HCT116 (cell line): Measurements from ENCODE around the gene RABGGTB. TPM values are rescaled to one million over a fixed set of nuclear protein-coding genes. Genes with fewer than 3 reads are reported as not detected.
"Not testable (repeated sequence)": the region's sequence is repeated elsewhere in the genome, so short reads cannot be mapped to it uniquely, and the experiment has no call there.

Source experiments
- ATAC-seq: fragments of 200-7000 bp; cut with Tn5 transposase; 2 replicates; pipeline ENCODE4 v1.9.1; 2020; ENCODE audit warnings: mild to moderate bottlenecking, moderate library complexity
- BruUV-seq: library from RNA; stranded (reverse); fragments of 400-500 nt; replicated peaks from 2 replicates; lab custom pipeline; 2021; lab: Mats Ljungman, UMichigan
- CTCF ChIA-PET: fragments of 300-600 bp; sonication (Branson Sonifier 250); formaldehyde crosslinking; loops from one replicate; lab custom pipeline; 2021; ENCODE audit warnings: antibody characterized with exemption; lab: Charles Lee
- POLR2A ChIA-PET: fragments of 300-600, 350-600 bp; sonication (Branson Sonifier 250); formaldehyde crosslinking; loops from one replicate; lab custom pipeline; 2021; ENCODE audit warnings: antibody characterized with exemption; lab: Charles Lee
- RAD21 ChIA-PET, 2 experiments: fragments of 300-600 bp; sonication (Branson Sonifier 250); formaldehyde crosslinking; loops; one replicate each; lab custom pipeline; 2023; ENCODE audit warnings: low total read pairs in 2 of 2; ENCODE audit not compliant: uncharacterized antibody in 2 of 2, unreplicated experiment in 2 of 2, low non-redundant PET in 1 of 2; lab: Charles Lee
- DNase-seq: peaks from one replicate; pipeline ENCODE4 v3.0.0-alpha.2; 2010; ENCODE audit warnings: low read depth, low spot score
- H2AFZ ChIP-seq: fragments of 200-600 bp; shearing (Covaris generic), sonication (generic); 2 replicates; pipeline ENCODE4 v1.6.1; 2017; ENCODE audit warnings: low read depth, mixed run types, mixed read lengths, antibody characterized with exemption, low read length; ENCODE audit not compliant: poor library complexity, severe bottlenecking
- H3K27ac ChIP-seq: 2 replicates; pipeline ENCODE4 v1.5.1; 2012; ENCODE audit warnings: low read depth, low read length
- H3K27me3 ChIP-seq: fragments of 200-600 bp; sonication (generic); 2 replicates; pipeline ENCODE4 v1.6.1; 2016; ENCODE audit warnings: mixed run types, low read length, mixed read lengths; ENCODE audit not compliant: insufficient read depth
- H3K36me3 ChIP-seq, 2 experiments: fragments of 200-500 bp in 1 of 2; fragments of 200-600 bp in 1 of 2; sonication (Bioruptor generic) in 1 of 2; sonication (generic) in 1 of 2; 2 replicates each; pipeline versions ENCODE4 v1.5.1 to v1.6.1; 2014 to 2016; ENCODE audit warnings: low read length in 2 of 2, inconsistent platforms in 1 of 2, mixed read lengths in 1 of 2, mixed run types in 1 of 2; ENCODE audit not compliant: insufficient read depth in 2 of 2, control insufficient read depth in 1 of 2
- H3K4me1 ChIP-seq, 2 experiments: fragments of 200-600 bp in 1 of 2; sonication (generic) in 1 of 2; 2 replicates each; pipeline versions ENCODE4 v1.5.1 to v1.6.1; 2012 to 2017; ENCODE audit warnings: low read length in 2 of 2, inconsistent platforms in 1 of 2, mild to moderate bottlenecking in 1 of 2, mixed read lengths in 1 of 2, mixed run types in 1 of 2, moderate library complexity in 1 of 2; ENCODE audit not compliant: insufficient read depth in 2 of 2, control insufficient read depth in 1 of 2
- H3K4me2 ChIP-seq: fragments of 200-600 bp; sonication (generic); 2 replicates; pipeline ENCODE4 v1.6.1; 2017; ENCODE audit warnings: mixed run types, low read length, mixed read lengths
- H3K4me3 ChIP-seq, 2 experiments: fragments of 200-600 bp in 1 of 2; sonication (generic) in 1 of 2; replicated peaks in 1 of 2; 2 replicates each; pipeline ENCODE4 v1.5.1; 2011 to 2016; ENCODE audit warnings: low read length in 2 of 2, control low read depth in 1 of 2, low read depth in 1 of 2, mild to moderate bottlenecking in 1 of 2, mixed read lengths in 1 of 2, mixed run types in 1 of 2
- H3K79me2 ChIP-seq: fragments of 200-600 bp; sonication (generic); 2 replicates; pipeline ENCODE4 v1.6.1; 2017; ENCODE audit warnings: mild to moderate bottlenecking, mixed run types, low read length, moderate library complexity, mixed read lengths; ENCODE audit not compliant: insufficient read depth
- H3K9ac ChIP-seq: fragments of 200-600 bp; sonication (generic); 2 replicates; pipeline ENCODE4 v1.6.1; 2016; ENCODE audit warnings: low read length, mixed read lengths
- H3K9me2 ChIP-seq: fragments of 200-600 bp; sonication (generic), shearing (Covaris generic); 2 replicates; pipeline ENCODE4 v1.6.1; 2017; ENCODE audit warnings: mixed run types, mild to moderate bottlenecking, moderate library complexity; ENCODE audit not compliant: insufficient read depth
- H3K9me3 ChIP-seq, 2 experiments: fragments of 200-500 bp in 1 of 2; fragments of 200-600 bp in 1 of 2; sonication (Bioruptor generic) in 1 of 2; sonication (generic) in 1 of 2; 2 replicates each; pipeline ENCODE4 v1.6.1; 2014 to 2017; ENCODE audit warnings: low read length in 2 of 2, mixed read lengths in 2 of 2, inconsistent platforms in 1 of 2, low read depth in 1 of 2, mild to moderate bottlenecking in 1 of 2, mixed run types in 1 of 2, moderate library complexity in 1 of 2; ENCODE audit not compliant: control insufficient read depth in 1 of 2, insufficient read depth in 1 of 2
- H4K20me1 ChIP-seq: fragments of 200-600 bp; sonication (generic), shearing (Covaris generic); 2 replicates; pipeline ENCODE4 v1.6.1; 2017; ENCODE audit warnings: mixed run types, mild to moderate bottlenecking, moderate library complexity; ENCODE audit not compliant: insufficient read depth
- intact Hi-C: fragments of 100-400 bp; cut with micrococcal nuclease; formaldehyde crosslinking; loops from 2 replicates; pipeline ENCODE4 v1.10.0; 2022
- total RNA-seq: library from RNA; stranded (reverse); gene quantifications from one replicate; pipeline ENCODE4 v1.2.1, GENCODE V29; 2021; ENCODE audit not compliant: unreplicated experiment

RABGGTB gene
- total RNA-seq, 1 experiment from 2014 or later = 203 TPM

DNA sequence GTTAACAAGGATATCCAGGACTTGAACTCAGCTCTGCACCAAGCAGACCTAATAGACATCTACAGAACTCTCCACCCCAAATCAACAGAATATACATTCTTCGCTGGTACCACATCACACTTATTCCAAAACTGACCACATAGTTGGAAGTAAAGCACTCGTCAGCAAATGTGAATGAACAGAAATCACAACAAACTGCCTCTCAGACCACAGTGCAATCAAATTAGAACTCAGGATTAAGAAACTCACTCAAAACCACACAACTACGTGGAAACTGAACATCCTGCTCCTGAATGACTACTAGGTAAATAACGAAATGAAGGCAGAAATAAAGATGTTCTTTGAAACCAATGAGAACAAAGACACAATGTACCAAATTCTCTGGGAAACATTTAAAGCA, 5.9 kb upstream of the RABGGTB start:
- POLR2A ChIA-PET, H2AFZ ChIP-seq, H4K20me1 ChIP-seq, H3K36me3 ChIP-seq, RAD21 ChIA-PET, H3K4me3 ChIP-seq, H3K27ac ChIP-seq, CTCF ChIA-PET, H3K9ac ChIP-seq, H3K4me2 ChIP-seq, H3K27me3 ChIP-seq, intact Hi-C loops, DNase-seq, H3K9me3 ChIP-seq, H3K9me2 ChIP-seq, H3K79me2 ChIP-seq, ATAC-seq, BruUV-seq: not testable (repeated sequence)
- H3K4me1 ChIP-seq = peaks cover 10 to 24% of the 10 kb centered on the region in 2 experiments

DNA sequence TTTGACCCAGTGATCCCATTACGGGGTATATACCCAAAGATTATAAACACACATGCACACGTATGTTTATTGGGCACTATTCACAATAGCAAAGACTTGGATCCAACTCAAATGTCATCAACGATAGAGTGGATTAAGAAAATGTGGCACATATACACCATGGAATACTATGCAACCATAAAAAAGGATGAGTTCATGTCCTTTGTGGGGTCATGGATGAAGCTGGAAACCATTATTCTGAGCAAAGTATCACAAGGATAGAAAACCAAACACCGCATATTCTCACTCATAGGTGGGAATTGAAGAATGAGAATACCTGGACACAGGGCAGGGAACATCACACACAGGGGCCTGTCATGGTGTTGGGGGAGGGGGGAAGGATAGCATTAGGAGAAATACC, 2.1 kb upstream of the RABGGTB start:
- POLR2A ChIA-PET, DNase-seq, H3K9me2 ChIP-seq, H4K20me1 ChIP-seq, BruUV-seq, ATAC-seq, H3K9me3 ChIP-seq, H3K27me3 ChIP-seq, CTCF ChIA-PET, intact Hi-C loops, RAD21 ChIA-PET: not testable (repeated sequence)
- Histone ChIP-seq H3K27ac (peak overlapping the region; percentile 97; the same call in 1 of the 2 replicates), H3K4me1 (peaks cover 7 to 37% of the 10 kb centered on the region in 2 experiments; a peak in 3 of 4 replicates), H3K4me3 (peak overlapping the region in 1 of 2 experiments; percentile 67; a peak in 1 of 4 replicates), H3K36me3 (peaks cover 11 to 24% of the 10 kb centered on the region in 2 experiments), H3K9ac (0 out of 2 replicates have a peak overlapping the region, but pooled peaks have one; percentile 78), H3K79me2 (peaks cover 29% of the 10 kb centered on the region), H3K4me2 (peak overlapping the region; percentile 81), H2AFZ (peak overlapping the region; percentile 44)
